Left kidney (tissue), 2 donors: ENCODE data around the gene POLD2. TPM values are rescaled to one million over a fixed set of nuclear protein-coding genes. Genes with fewer than 3 reads are reported as not detected.

Source experiments
- DNase-seq: peaks from one replicate; pipeline ENCODE4 v3.0.0-alpha.2; 2013
- polyA plus RNA-seq: library from polyadenylated mRNA; unstranded; fragments of 120-200 nt; gene quantifications from one replicate; pipeline ENCODE4 v1.2.1, GENCODE V29; 2013; ENCODE audit not compliant: insufficient read length

POLD2 gene
- polyA plus RNA-seq, 1 donor, result 108 TPM

DNA sequence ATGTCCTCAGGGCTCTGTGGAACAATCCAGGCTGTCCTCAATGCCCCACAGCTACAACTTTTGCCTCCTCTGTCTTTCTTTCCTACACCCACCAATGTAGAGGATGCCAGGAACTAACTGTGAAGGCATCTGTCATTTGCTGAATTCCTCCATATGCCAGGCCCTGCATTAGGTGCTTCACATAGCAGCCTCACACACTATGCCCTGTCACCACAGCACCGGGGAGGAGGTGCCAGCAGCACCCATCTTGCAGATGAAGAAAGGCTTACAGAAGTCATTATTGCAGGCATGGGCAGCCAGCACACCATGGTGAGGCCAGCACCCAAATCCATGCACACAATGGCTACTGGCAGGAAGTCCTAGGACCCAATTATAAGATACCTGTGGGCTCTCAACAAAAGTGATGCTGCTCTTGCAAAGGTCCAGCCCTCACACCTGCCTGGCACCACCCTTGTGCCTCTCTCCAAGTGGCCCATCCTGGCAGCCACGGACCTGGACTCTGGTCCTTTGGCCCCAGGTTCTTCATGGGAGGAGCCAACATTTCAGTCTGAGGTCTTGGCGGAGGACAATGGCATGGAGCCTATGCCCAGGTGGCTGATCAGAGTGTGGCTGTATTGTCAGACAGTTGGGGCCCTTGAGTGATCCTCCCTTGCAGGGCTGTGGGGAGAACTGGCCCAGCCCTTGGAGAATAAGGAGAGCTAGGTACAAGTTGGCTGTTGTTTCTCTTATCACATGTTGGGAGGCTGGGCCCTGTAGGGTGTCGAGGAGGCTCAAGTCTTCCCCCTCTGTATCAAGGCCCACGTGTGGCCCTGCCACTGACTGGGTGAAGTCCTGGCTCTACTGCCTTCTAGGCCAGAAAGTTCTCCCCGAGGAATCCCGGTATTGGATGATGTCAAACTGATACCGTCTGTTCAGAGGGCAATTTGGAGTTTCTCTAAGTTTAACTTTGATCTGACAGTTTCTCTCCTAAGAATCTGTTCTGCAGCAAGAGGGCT, 32.1 kb upstream of the POLD2 start:
- no peak for DNase-seq

- no peak for DNase-seq
These were observed 31.4 kb upstream of the POLD2 start for GRCh38 chr7:44154703-44155102.

- DNase-seq, result no peak
These were observed 30.6 kb upstream of the POLD2 start for GRCh38 chr7:44153948-44154335.

DNA sequence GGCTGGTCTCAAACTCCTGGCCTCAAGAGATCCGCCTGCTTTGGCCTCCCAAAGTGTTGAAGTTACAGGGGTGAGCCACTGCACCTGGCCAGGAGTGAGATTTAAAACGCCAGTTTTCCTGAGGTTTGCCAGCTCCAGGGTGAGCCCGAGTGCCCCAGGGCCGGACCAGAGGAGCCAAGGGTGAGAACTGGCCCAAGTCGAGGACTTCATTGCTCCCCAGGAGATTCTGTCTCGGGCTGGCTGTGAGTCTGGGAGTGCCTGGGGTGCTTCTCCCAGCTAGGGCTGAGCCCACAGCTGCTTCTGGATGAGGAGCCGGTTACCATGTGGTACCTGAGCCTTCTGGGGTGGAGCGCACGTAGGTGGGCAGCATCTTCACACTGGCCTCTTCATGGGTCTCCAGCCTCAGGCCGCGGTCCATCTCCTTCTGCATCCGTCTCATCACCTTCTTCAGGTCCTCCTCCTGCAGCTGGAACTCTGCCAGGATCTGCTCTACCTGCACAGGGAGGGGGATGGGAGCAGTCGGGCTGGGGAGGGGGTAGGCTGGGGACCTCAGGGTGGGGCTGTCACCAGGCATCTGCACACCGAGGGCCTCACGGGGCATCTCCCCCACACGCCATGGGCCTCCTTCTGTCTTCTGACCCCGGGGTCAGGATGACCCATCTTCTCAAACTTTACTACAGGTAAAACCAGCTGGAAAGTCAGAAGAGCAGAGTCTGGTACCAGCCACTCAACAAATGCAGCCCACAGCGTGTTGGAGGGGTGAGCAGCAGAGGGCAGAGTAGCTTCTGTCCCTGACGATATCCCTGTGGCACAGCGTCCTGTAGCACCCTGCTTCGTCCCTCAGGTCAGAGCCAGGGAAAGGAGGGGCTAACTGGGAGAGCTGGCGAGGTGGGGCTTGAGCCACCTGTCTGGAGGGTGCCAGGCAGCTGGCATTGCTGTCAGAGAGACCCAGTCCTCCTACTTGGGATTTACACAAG, 29.9 kb upstream of the POLD2 start:
- DNase-seq, result no peak

DNA sequence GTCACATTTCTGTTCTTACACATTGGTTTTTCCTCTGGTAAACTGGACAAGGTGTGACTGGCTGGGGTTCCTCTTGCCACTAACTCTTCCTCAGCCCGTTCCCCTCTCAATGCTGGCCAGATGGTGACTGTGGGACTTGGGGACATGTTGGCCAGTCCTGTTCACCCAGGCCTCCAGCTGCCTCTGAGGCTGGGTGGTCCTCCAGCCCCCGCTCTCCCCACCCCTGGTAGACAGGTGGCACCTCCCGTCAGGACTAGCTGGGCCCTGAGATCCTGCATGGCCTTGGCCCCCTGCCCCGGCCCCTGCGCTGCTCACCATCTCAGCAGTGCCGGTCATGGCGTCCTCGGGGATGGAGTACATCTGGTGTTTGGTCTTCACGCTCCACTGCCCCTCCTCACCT, 28.6 kb upstream of the POLD2 start:
- no peak for DNase-seq

DNA sequence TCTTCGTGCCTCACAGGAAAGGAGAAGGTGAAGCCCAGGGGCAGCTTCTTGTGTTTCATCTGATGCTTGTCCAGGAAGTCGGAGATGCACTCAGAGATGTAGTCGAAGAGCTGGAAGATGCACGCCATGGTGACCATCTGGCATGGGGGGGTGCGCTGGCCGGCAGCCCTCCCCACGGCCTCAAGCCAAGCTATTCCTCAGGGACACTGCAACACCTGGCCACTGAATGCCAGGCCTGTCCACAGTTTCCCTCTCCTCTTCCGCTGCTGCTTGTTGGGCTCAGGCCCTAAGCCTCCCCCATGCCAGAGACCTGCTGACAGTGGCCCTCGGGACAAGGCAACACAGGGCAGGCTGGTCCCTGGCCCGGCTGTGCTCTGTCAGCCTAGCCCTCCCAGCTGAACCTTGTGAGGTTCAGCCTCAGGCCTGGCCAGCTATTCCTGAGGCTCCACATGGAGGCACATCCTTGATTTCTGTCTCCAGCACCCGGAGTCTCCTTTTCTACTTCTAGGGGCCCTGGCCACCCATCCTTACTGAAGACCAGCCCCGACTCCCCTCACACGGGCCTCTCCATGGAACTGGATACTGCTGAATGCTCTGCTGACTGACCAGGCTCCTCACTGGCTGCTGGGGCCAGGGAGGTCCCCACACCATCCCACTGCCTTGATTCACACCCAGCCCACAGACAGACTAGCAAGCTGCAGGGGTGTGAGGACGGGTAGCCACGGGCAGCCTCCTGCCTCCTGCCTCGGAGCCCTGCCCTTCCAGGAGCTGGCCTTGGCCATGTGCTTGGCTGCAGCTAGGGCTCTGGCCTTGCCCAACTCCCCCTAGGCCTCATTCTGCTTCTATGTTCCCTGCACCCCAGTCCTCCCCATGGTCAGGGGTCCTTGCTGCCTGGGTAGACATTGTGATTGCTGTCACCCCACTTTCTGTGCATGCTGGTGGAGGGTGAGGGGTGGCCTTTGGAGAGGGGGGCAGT, 27.9 kb upstream of the POLD2 start:
- no peak for DNase-seq

DNA sequence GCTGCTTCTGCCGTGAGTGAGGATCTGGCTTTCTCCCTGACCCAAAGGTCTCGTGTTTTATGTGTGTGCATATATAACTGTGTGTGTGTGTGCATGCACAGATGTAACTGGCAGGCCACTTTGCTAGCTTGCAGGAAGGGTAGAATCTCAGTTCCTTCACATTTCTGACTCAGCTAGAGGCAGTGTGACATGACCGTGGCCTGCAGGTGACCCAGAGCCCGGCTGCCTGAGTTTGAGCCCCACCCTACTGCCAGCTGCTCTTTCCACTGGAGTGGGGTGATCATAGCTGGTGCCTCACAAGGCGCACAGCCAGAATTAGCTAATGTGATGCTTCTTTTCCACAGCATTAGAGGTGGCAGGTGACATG, 27.1 kb upstream of the POLD2 start:
- no peak for DNase-seq

- no peak for DNase-seq
These were observed 26.5 kb upstream of the POLD2 start for GRCh38 chr7:44149571-44150465.

GRCh38 chr7:44148961-44149536, 25.7 kb upstream of the POLD2 start:
- DNase-seq, result no peak

DNA sequence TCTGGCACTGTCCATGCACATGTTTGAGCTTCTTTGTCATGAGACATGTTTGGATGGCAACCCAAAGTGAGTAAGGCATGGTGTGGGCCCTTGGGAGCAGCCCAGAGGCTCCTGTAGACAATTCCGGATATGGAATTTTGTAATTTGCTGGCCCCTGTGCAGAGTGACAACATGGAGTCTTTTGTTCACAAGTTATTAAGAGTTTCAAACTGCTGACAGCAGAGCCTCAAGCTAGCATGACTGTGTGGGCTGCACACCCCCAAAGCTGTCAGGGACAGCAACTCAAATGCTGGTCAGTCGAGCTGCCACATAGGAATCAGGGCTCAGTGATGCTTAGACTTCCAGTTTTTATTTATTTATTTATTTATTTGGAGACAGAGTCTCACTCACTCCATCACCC, 24.8 kb upstream of the POLD2 start:
- DNase-seq, result no peak

GRCh38 chr7:44147026-44147991, 24.0 kb upstream of the POLD2 start:
- peak; percentile 57 for DNase-seq

- peak; percentile 70 for DNase-seq
These were observed 22.9 kb upstream of the POLD2 start for GRCh38 chr7:44145969-44146911.

- no peak for DNase-seq
These were observed 22.2 kb upstream of the POLD2 start for GRCh38 chr7:44145479-44145968.

DNA sequence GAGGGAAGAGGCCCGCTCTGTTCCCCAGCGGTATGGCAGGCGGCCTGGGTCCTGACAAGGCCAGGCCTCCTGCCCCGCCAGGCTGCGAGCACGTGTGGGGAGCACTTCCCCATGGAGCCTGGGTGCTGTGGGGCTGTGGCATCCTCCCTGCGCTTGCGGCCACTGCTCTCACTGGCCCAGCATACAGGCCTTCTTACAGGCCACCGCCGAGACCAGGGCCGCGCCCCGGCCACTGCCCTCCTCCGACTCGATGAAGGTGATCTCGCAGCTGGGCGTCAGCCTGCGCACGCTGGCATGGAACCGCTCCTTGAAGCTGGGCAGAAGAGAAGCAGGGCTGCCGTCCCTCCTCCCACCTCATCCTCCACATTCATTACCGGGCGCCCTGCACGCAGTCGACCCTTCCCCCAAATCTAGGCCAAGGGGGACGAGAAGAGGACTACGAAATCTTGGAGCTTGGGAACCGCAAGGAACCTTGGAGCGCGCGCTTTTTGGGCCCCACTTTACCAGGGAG, 21.7 kb upstream of the POLD2 start:
- no peak for DNase-seq

DNA sequence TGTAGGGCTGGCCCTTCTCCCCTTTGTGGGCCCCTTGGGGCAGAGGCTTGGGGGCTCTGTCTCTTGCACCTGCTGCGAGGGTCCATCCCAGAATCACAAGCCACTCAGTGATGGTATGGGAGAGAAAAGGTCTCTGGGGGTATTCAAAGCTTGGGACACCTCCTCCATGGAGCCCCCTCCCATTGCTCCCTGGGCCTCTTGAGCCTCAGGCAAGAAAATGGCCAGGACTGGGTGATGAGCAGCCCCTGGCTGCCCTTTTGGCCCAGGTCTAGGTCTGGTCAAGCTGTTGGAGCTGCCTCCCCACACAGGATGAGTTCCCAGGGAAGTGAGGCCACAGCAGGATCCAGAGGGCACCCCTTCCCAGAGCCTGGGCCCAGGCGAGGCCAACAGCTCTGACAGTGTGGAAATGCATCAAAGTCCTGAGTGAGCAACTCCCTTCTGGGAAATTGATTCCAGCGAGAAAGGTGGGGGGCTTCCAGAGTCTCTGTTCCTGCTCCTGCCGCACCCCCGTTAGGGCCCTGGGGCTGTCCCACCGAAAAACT, 21.1 kb upstream of the POLD2 start:
- DNase-seq, result no peak

DNA sequence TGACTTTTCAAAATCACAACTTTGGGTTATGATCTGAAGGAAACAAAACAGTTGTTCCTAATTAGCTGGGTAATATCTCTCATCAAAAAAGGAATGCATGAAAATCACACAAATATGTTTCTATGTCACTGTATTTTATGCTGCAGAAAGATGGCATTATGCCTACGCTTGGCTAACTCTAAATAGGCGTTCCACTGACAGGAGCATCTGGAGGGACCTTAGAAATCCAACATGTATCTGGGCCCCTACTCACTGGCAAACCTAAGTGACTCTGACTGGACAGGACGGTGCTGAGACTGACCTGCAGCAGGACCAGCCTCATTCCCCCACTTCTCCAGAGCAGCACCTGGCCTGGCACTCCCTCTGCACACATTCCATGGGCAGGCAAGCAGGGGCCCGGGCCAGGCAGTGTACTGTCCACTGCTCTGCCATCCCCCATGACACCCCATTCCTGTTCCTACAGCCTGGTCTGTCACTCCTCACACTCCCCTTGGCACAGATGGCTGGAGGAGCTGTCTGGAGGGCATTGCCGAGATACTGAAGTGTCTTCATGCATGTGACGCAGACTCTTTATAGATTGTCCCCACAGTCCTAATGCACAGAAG, 20.4 kb upstream of the POLD2 start:
- DNase-seq, result no peak

- DNase-seq, result no peak
These were observed 18.7 kb upstream of the POLD2 start for GRCh38 chr7:44142028-44142427.
